Fibroblast of lung (primary cell): ENCODE data around the gene GRID1. TPM values are rescaled to one million over a fixed set of nuclear protein-coding genes. Genes with fewer than 3 reads are reported as not detected.
"Not testable (repeated sequence)": the region's sequence is repeated elsewhere in the genome, so short reads cannot be mapped to it uniquely, and the experiment has no call there.

Experiments used
- DNase-seq, 2 donors: peaks; one replicate each; pipeline versions ENCODE4 v3.0.0 to v3.0.0-alpha.2; 2010; ENCODE audit warnings: low read depth in 2 of 2
- H2AFZ ChIP-seq: 2 replicates; pipeline ENCODE4 v1.5.1; 2012; ENCODE audit warnings: low read length, control low read depth, inconsistent platforms
- H3K27ac ChIP-seq: 2 replicates; pipeline ENCODE4 v1.5.1; 2011; ENCODE audit warnings: low read length, control low read depth; ENCODE audit not compliant: insufficient read depth
- H3K27me3 ChIP-seq: 2 replicates; pipeline ENCODE4 v1.5.1; 2011; ENCODE audit warnings: mild to moderate bottlenecking, low read length; ENCODE audit not compliant: control insufficient read depth, insufficient read depth
- H3K36me3 ChIP-seq: 2 replicates; pipeline ENCODE4 v1.5.1; 2011; ENCODE audit warnings: low read length; ENCODE audit not compliant: control insufficient read depth, insufficient read depth
- H3K4me1 ChIP-seq: 2 replicates; pipeline ENCODE4 v1.5.1; 2011; ENCODE audit warnings: low read length; ENCODE audit not compliant: control insufficient read depth, insufficient read depth; ENCODE audit errors: extremely low read depth
- H3K4me2 ChIP-seq: 2 replicates; pipeline ENCODE4 v1.5.1; 2011; ENCODE audit warnings: low read length, control low read depth; ENCODE audit not compliant: insufficient read depth; ENCODE audit errors: extremely low read depth
- H3K4me3 ChIP-seq, 4 experiments: fragments of 200-600 bp in 1 of 4; sonication (generic) in 1 of 4; replicated peaks in 1 of 4; 2 replicates each; pipeline ENCODE4 v1.5.1; 2011 to 2016; ENCODE audit warnings: low read length in 4 of 4, low read depth in 3 of 4, mild to moderate bottlenecking in 3 of 4, control low read depth in 2 of 4, inconsistent platforms in 1 of 4, mixed read lengths in 1 of 4; ENCODE audit not compliant: insufficient read depth in 1 of 4; ENCODE audit errors: control extremely low read depth in 1 of 4
- H3K79me2 ChIP-seq: 2 replicates; pipeline ENCODE4 v1.5.1; 2012; ENCODE audit warnings: mild to moderate bottlenecking, low read length, inconsistent platforms; ENCODE audit not compliant: control insufficient read depth, insufficient read depth
- H3K9ac ChIP-seq: 2 replicates; pipeline ENCODE4 v1.5.1; 2011; ENCODE audit warnings: mild to moderate bottlenecking, low read length, control low read depth; ENCODE audit not compliant: insufficient read depth
- H3K9me3 ChIP-seq: 2 replicates; pipeline ENCODE4 v1.5.1; 2012; ENCODE audit warnings: low read depth, low read length; ENCODE audit not compliant: control insufficient read depth, insufficient read depth
- H4K20me1 ChIP-seq: 2 replicates; pipeline ENCODE4 v1.5.1; 2011; ENCODE audit warnings: low read length; ENCODE audit not compliant: control insufficient read depth, insufficient read depth; ENCODE audit errors: extremely low read depth
- EZH2 ChIP-seq: IDR thresholded peaks from 2 replicates; pipeline ENCODE4 v1.5.1; 2012; ENCODE audit warnings: low read length, control low read depth, mild to moderate bottlenecking; ENCODE audit errors: missing control alignments
- polyA plus RNA-seq, 2 donors: library from polyadenylated mRNA; depleted of rRNA in 1 of 2; stranded (reverse) in 1 of 2; unstranded in 1 of 2; fragments of >200 nt; gene quantifications; 2 replicates each; pipeline ENCODE4 v1.2.1, GENCODE V29; 2011 to 2012; ENCODE audit warnings: missing spikeins in 1 of 2
- total RNA-seq: library from RNA; depleted of rRNA; stranded (reverse); fragments of >200 nt; gene quantifications from 2 replicates; pipeline ENCODE4 v1.2.1, GENCODE V29; 2014
- TF ChIP-seq, protein P1 (sequence below), 2 donors: IDR thresholded peaks in 1 of 2; conservative IDR thresholded peaks in 1 of 2; 1 replicate in 1 of 2; 2 replicates in 1 of 2; pipeline ENCODE4 v1.5.1; 2011 to 2012; ENCODE audit warnings: low read length in 2 of 2, control low read depth in 1 of 2, inconsistent platforms in 1 of 2, low read depth in 1 of 2, mild to moderate bottlenecking in 1 of 2

GRID1 gene
- total and polyA plus RNA-seq, 2 donors (not counting 1 experiment from before 2014, with no cell fraction given) = 0.03 to 0.33 TPM

DNA sequence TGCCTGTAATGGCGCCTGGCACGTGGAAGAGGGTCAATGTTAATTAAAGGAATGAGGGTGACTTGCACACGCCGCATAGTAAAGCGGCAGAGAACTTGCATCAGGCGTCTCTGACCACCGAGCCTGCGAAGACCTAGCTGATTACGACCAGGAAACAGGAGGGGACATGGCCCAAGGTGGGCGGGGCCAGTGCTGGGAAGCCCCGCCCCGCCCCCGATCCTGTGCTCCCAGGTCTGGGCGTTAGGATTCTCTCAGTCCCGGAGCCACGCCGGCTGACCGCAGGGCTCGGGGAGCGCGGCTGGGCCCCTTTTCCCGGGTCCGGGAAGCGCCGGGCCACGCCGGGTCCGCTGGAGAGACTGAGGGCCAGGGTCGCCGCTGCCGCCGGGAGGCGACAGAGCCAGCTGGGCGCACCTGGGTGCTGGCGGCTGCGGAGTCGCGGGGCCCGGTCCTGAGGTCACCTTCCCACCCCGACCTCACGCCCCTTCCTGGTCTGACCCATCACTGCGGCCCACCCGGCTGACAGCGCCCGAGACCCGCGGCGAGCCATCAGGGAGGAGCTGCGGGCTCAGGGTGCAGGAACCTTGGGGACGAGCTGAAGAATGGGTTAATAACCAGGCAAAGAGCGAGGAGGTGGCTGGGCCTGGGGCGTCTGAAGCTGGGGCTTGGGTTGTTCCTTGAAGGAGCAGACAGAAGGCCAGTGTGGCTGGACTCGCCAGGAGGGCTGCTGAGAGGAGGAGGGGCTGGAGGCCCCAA is 23.0 kb upstream of the GRID1 start:
- Histone ChIP-seq H3K4me1 (no peaks in the 10 kb centered on the region), H3K4me2 (no peak overlapping the region), H3K9ac (no peak overlapping the region), H2AFZ (no peak overlapping the region), H3K4me3 (peak overlapping the region in 2 of 4 experiments; percentile 17 to 35), H3K79me2 (no peaks in the 10 kb centered on the region), H4K20me1 (no peaks in the 10 kb centered on the region), H3K27ac (no peak overlapping the region), H3K36me3 (no peaks in the 10 kb centered on the region), H3K27me3 (peaks cover 12% of the 10 kb centered on the region), H3K9me3 (no peaks in the 10 kb centered on the region)
- DNase-seq = no peak
- no peak for TF ChIP-seq EZH2
- TF ChIP-seq, protein P1, sequence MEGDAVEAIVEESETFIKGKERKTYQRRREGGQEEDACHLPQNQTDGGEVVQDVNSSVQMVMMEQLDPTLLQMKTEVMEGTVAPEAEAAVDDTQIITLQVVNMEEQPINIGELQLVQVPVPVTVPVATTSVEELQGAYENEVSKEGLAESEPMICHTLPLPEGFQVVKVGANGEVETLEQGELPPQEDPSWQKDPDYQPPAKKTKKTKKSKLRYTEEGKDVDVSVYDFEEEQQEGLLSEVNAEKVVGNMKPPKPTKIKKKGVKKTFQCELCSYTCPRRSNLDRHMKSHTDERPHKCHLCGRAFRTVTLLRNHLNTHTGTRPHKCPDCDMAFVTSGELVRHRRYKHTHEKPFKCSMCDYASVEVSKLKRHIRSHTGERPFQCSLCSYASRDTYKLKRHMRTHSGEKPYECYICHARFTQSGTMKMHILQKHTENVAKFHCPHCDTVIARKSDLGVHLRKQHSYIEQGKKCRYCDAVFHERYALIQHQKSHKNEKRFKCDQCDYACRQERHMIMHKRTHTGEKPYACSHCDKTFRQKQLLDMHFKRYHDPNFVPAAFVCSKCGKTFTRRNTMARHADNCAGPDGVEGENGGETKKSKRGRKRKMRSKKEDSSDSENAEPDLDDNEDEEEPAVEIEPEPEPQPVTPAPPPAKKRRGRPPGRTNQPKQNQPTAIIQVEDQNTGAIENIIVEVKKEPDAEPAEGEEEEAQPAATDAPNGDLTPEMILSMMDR (conservative IDR thresholded peaks at IDR 0.05 in 1 of 2, IDR thresholded peaks at IDR 0.05 in 1 of 2; ENCODE audit: low read depth in 1 of 2, low read length in 2 of 2) = no peak

DNA sequence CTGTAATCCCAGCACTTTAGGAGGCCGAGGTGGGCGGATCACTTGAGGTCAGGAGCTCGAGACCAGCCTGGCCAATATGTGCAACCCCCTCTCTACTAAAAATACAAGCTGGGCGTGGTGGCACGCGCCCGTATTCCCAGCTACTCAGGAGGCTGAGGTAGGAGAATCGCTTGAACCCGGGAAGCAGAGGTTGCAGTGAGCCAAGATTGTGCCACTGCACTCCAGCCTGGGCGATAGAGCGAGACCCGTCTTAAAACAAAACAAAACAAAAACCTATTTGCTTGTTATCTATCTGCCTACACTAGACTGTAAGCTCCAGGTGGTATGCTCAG is 22.5 kb upstream of the GRID1 start:
- DNase-seq, H4K20me1 ChIP-seq, H3K4me2 ChIP-seq, H3K9ac ChIP-seq, H3K4me1 ChIP-seq, H2AFZ ChIP-seq, H3K36me3 ChIP-seq, H3K9me3 ChIP-seq, H3K27ac ChIP-seq, H3K79me2 ChIP-seq: not testable (repeated sequence)
- Histone ChIP-seq H3K4me3 (peak overlapping the region in 2 of 4 experiments; percentile 17 to 35), H3K27me3 (peaks cover 10% of the 10 kb centered on the region)

DNA sequence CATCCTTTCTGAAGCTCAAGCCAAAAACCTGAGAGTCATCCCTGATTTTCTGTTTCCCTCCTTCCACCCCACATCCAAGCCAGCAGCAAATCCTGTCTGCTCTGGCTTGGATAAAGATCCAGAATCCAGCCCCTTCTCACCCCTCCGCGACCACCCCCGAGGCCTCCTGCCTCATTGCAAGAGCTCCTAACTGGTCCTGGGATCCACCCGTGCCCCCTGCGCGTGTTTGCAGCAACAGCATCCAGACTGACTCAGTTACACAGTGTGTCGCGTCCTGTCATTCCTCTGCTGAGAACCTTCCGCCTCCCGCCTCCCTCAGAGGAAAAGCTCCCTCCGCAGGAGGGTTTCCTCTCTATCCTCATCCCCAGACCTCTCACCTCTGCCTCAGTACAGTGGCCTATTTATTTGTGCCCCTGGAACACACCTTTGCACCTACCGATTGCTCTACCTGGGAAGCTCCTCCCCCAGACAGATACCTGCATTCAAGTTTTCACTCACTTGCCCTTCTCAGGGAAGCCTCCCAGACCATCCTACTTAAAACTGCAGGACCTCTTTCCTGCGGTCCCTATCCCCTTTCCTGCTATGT is 21.6 kb upstream of the GRID1 start:
- Histone ChIP-seq H3K9ac (no peak overlapping the region), H3K9me3 (no peaks in the 10 kb centered on the region), H3K27ac (no peak overlapping the region), H3K4me2 (no peak overlapping the region), H3K4me3 (no peak overlapping the region), H4K20me1 (no peaks in the 10 kb centered on the region), H3K36me3 (no peaks in the 10 kb centered on the region), H3K4me1 (no peaks in the 10 kb centered on the region), H3K27me3 (peaks cover 10% of the 10 kb centered on the region), H3K79me2 (no peaks in the 10 kb centered on the region), H2AFZ (no peak overlapping the region)
- TF ChIP-seq, protein P1 (conservative IDR thresholded peaks at IDR 0.05 in 1 of 2, IDR thresholded peaks at IDR 0.05 in 1 of 2; ENCODE audit: low read depth in 1 of 2, low read length in 2 of 2) = no peak
- TF ChIP-seq EZH2 = no peak
- DNase-seq = no peak
